Lower leg skin (tissue), 4 donors: ENCODE measurements around the gene PRRG1. TPM values are rescaled to one million over a fixed set of nuclear protein-coding genes. Genes with fewer than 3 reads are reported as not detected.
"Not testable (repeated sequence)": the region's sequence is repeated elsewhere in the genome, so short reads cannot be mapped to it uniquely, and the experiment has no call there.

Experiments used
- DNase-seq, 2 donors: peaks; one replicate each; pipeline ENCODE4 v3.0.0-alpha.2; 2019; ENCODE audit warnings: low spot score in 2 of 2
- H3K4me3 ChIP-seq: fragments of 200-600 bp; sonication (generic); 2 replicates; pipeline ENCODE4 v1.5.1; 2017; ENCODE audit warnings: mild to moderate bottlenecking, low read depth; ENCODE audit not compliant: poor library complexity, severe bottlenecking
- CTCF ChIP-seq, 3 donors: fragments of 450-650 bp; IDR thresholded peaks; one replicate each; pipeline ENCODE4 v1.5.1; 2016; ENCODE audit warnings: antibody characterized with exemption in 3 of 3, mild to moderate bottlenecking in 3 of 3, moderate library complexity in 2 of 3
- POLR2A ChIP-seq, 2 donors: fragments of 450-650 bp; IDR thresholded peaks; one replicate each; pipeline ENCODE4 v1.6.1; 2016 to 2017; ENCODE audit warnings: antibody characterized with exemption in 2 of 2, mild to moderate bottlenecking in 1 of 2, moderate library complexity in 1 of 2
- WGBS, 2 donors: methylation state at CpG; one replicate each; pipeline ENCODE4 v1.1.5; 2018; 5-methylcytosine and 5-hydroxymethylcytosine counted together
- intact Hi-C: fragments of 100-400 bp; cut with DNase I; formaldehyde crosslinking; loops from one replicate; pipeline ENCODE4 v1.15.0; 2023; ENCODE audit warnings: low total_unique reads
- total RNA-seq, 4 donors: library from RNA; depleted of rRNA; stranded (reverse); fragments of >200 nt; gene quantifications; one replicate each; pipeline ENCODE4 v1.1.0, GENCODE V29; 2016

The PRRG1 gene
- total RNA-seq, 4 donors from 2014 or later, result 4.0 to 8.1 (median 6.1) TPM

- no peak for TF ChIP-seq POLR2A (IDR thresholded peaks at IDR 0.05)
- TF ChIP-seq CTCF (IDR thresholded peaks at IDR 0.05), result no peak
Measured at GRCh38 chrX:37474478-37474877, 125.3 kb downstream of the PRRG1 start.

GRCh38 chrX:37476571-37477170 lies 127.5 kb downstream of the PRRG1 start:
- intact Hi-C loops, result no loop called here
- TF ChIP-seq CTCF (IDR thresholded peaks at IDR 0.05) (no peak), POLR2A (IDR thresholded peaks at IDR 0.05) (no peak)
- no peak overlapping the region for H3K4me3 ChIP-seq
- WGBS, 2 donors, result 56 to 81% methylated on average over 3 of the region's 3 CpGs
- no peak for DNase-seq

More at GRCh38 chrX:37474478-37474877, 125.3 kb downstream of the PRRG1 start:
- no peak for DNase-seq
- intact Hi-C loops, result no loop called here
- H3K4me3 ChIP-seq, result no peak overlapping the region
- 59 to 84% methylated on average over 5 of the region's 5 CpGs for WGBS, 2 donors

- H3K4me3 ChIP-seq, DNase-seq, intact Hi-C loops: not testable (repeated sequence)
- 53 to 65% methylated on average over 4 of the region's 4 CpGs for WGBS, 2 donors
Measured at GRCh38 chrX:37484335-37484734, 135.2 kb downstream of the PRRG1 start.

GRCh38 chrX:37485429-37485828 lies 136.3 kb downstream of the PRRG1 start:
- WGBS, 2 donors, result 72 to 83% methylated on average over 2 of the region's 2 CpGs
- TF ChIP-seq CTCF (IDR thresholded peaks at IDR 0.05) (no peak), POLR2A (IDR thresholded peaks at IDR 0.05) (no peak)
- intact Hi-C loops, result no loop called here
- no peak overlapping the region for H3K4me3 ChIP-seq
- no peak for DNase-seq

- WGBS, 2 donors, result 84 to 91% methylated on average over 5 of the region's 5 CpGs
- TF ChIP-seq POLR2A (IDR thresholded peaks at IDR 0.05) (no peak), CTCF (IDR thresholded peaks at IDR 0.05) (no peak)
- DNase-seq, result no peak
- intact Hi-C loops, result no loop called here
- H3K4me3 ChIP-seq, result no peak overlapping the region
Measured at GRCh38 chrX:37487271-37487670, 138.1 kb downstream of the PRRG1 start.

GRCh38 chrX:37488323-37488722 lies 139.2 kb downstream of the PRRG1 start:
- DNase-seq, result no peak
- no peak for TF ChIP-seq POLR2A (IDR thresholded peaks at IDR 0.05)
- no peak for TF ChIP-seq CTCF (IDR thresholded peaks at IDR 0.05)
- 75 to 82% methylated on average over 3 of the region's 3 CpGs for WGBS, 2 donors
- H3K4me3 ChIP-seq, result no peak overlapping the region
- intact Hi-C loops, result no loop called here
